Neural crest cell (in vitro differentiated cells): ENCODE measurements around the gene ASB2. TPM values are rescaled to one million over a fixed set of nuclear protein-coding genes. Genes with fewer than 3 reads are reported as not detected.

Source experiments
- DNase-seq: peaks from one replicate; pipeline ENCODE4 v3.0.0; 2021; ENCODE audit warnings: low read depth, mixed read lengths, low spot score
- H3K27ac Mint-ChIP-seq: one replicate; pipeline ENCODE4 v1.8.0; 2021; ENCODE audit warnings: mild to moderate bottlenecking, mixed read lengths; ENCODE audit not compliant: unreplicated experiment
- H3K27me3 Mint-ChIP-seq: 2 replicates; pipeline ENCODE4 v1.8.0; 2021; ENCODE audit warnings: low read depth, mild to moderate bottlenecking, mixed read lengths
- H3K36me3 Mint-ChIP-seq: 2 replicates; pipeline ENCODE4 v1.8.0; 2021; ENCODE audit warnings: low read depth, mild to moderate bottlenecking, mixed read lengths
- H3K4me1 Mint-ChIP-seq: 2 replicates; pipeline ENCODE4 v1.8.0; 2021; ENCODE audit warnings: mixed read lengths
- H3K4me3 Mint-ChIP-seq: one replicate; pipeline ENCODE4 v1.8.0; 2021; ENCODE audit warnings: mild to moderate bottlenecking, mixed read lengths
- H3K9me3 Mint-ChIP-seq: 2 replicates; pipeline ENCODE4 v1.8.0; 2021; ENCODE audit warnings: mixed read lengths
- CTCF ChIP-seq: fragments of 200-600 bp; sonication (generic); conservative IDR thresholded peaks from 2 replicates; pipeline ENCODE4 v1.5.0; 2021; ENCODE audit warnings: antibody characterized with exemption, mild to moderate bottlenecking
- total RNA-seq: library from RNA; stranded (reverse); gene quantifications from 2 replicates; pipeline ENCODE4 v1.2.1, GENCODE V29; 2021

The ASB2 gene
- total RNA-seq, 1 donor from 2014 or later = 3.5 TPM

GRCh38 chr14:94008234-94008633 is 31.9 kb upstream of the ASB2 start:
- Mint-ChIP-seq H3K36me3 (no peaks in the 10 kb centered on the region), H3K4me3 (no peak overlapping the region), H3K4me1 (no peaks in the 10 kb centered on the region), H3K27ac (no peak overlapping the region), H3K9me3 (no peaks in the 10 kb centered on the region), H3K27me3 (peaks cover 18% of the 10 kb centered on the region)
- DNase-seq = no peak
- no peak for TF ChIP-seq CTCF

- peaks cover 24% of the 10 kb centered on the region for H3K27me3 Mint-ChIP-seq
These were observed 29.1 kb upstream of the ASB2 start for GRCh38 chr14:94005324-94006073.

GRCh38 chr14:94004015-94004414 is 27.6 kb upstream of the ASB2 start:
- no peak for DNase-seq
- no peak for TF ChIP-seq CTCF
- Mint-ChIP-seq H3K9me3 (no peaks in the 10 kb centered on the region), H3K4me1 (peaks cover 7% of the 10 kb centered on the region), H3K27ac (no peak overlapping the region), H3K27me3 (peaks cover 19% of the 10 kb centered on the region), H3K4me3 (no peak overlapping the region), H3K36me3 (no peaks in the 10 kb centered on the region)

More at GRCh38 chr14:94005324-94006073, 29.1 kb upstream of the ASB2 start:
- no peak for DNase-seq
- Mint-ChIP-seq H3K36me3 (no peaks in the 10 kb centered on the region), H3K4me3 (no peak overlapping the region), H3K4me1 (peaks cover 7% of the 10 kb centered on the region), H3K27ac (no peak overlapping the region), H3K9me3 (no peaks in the 10 kb centered on the region)
- TF ChIP-seq CTCF = peak; percentile 59

GRCh38 chr14:94003397-94003796 is 27.0 kb upstream of the ASB2 start:
- Mint-ChIP-seq H3K36me3 (no peaks in the 10 kb centered on the region), H3K4me3 (no peak overlapping the region), H3K4me1 (peaks cover 7% of the 10 kb centered on the region), H3K27me3 (peaks cover 19% of the 10 kb centered on the region), H3K27ac (no peak overlapping the region), H3K9me3 (no peaks in the 10 kb centered on the region)
- no peak for TF ChIP-seq CTCF
- DNase-seq = no peak

- Mint-ChIP-seq H3K4me1 (peaks cover 7% of the 10 kb centered on the region), H3K27me3 (peaks cover 19% of the 10 kb centered on the region), H3K27ac (no peak overlapping the region), H3K9me3 (no peaks in the 10 kb centered on the region), H3K36me3 (no peaks in the 10 kb centered on the region), H3K4me3 (no peak overlapping the region)
- peak; percentile 64 for DNase-seq
- peak; percentile 98 for TF ChIP-seq CTCF
These were observed 25.4 kb upstream of the ASB2 start for GRCh38 chr14:94001501-94002396.
